B cell (primary cell): ENCODE data around the gene KIF14.

Source experiments
- CTCF ChIP-seq: fragments of 200-600 bp; IDR thresholded peaks from one replicate; pipeline ENCODE4 v1.8.0; 2022; ENCODE audit warnings: antibody characterized with exemption, mild to moderate bottlenecking
- EZH2 ChIP-seq: IDR thresholded peaks from 2 replicates; pipeline ENCODE4 v1.6.1; 2012; ENCODE audit warnings: borderline replicate concordance, low read depth, mild to moderate bottlenecking, moderate library complexity, low read length; ENCODE audit not compliant: insufficient read depth, poor library complexity, severe bottlenecking

- TF ChIP-seq CTCF (no peak), EZH2 (no peak)
These were observed 49.0 kb upstream of the KIF14 start, which contains the start of gene DDX59 for GRCh38 chr1:200669314-200670241.
